Esophagus squamous epithelium (tissue), 4 donors: ENCODE data around the gene STARD5.

Experiments used
- POLR2A ChIP-seq, 4 donors: fragments of 450-650 bp; IDR thresholded peaks; one replicate each; pipeline ENCODE4 v1.6.1; 2017; ENCODE audit warnings: antibody characterized with exemption in 4 of 4, mild to moderate bottlenecking in 4 of 4, moderate library complexity in 3 of 4
- TF ChIP-seq, protein P1 (sequence below), 6 experiments: fragments of 450-650 bp in 4 of 6; fragments of 200-600 bp in 2 of 6; sonication (generic) in 2 of 6; IDR thresholded peaks; one replicate each; pipeline ENCODE4 v1.5.1; 2016 to 2019; ENCODE audit warnings: antibody characterized with exemption in 6 of 6, mild to moderate bottlenecking in 4 of 6, moderate library complexity in 4 of 6

- TF ChIP-seq, protein P1, sequence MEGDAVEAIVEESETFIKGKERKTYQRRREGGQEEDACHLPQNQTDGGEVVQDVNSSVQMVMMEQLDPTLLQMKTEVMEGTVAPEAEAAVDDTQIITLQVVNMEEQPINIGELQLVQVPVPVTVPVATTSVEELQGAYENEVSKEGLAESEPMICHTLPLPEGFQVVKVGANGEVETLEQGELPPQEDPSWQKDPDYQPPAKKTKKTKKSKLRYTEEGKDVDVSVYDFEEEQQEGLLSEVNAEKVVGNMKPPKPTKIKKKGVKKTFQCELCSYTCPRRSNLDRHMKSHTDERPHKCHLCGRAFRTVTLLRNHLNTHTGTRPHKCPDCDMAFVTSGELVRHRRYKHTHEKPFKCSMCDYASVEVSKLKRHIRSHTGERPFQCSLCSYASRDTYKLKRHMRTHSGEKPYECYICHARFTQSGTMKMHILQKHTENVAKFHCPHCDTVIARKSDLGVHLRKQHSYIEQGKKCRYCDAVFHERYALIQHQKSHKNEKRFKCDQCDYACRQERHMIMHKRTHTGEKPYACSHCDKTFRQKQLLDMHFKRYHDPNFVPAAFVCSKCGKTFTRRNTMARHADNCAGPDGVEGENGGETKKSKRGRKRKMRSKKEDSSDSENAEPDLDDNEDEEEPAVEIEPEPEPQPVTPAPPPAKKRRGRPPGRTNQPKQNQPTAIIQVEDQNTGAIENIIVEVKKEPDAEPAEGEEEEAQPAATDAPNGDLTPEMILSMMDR (IDR thresholded peaks at IDR 0.05), result no peak
- TF ChIP-seq POLR2A (IDR thresholded peaks at IDR 0.05), result no peak
Observed at GRCh38 chr15:81296186-81296585, 27.8 kb downstream of the STARD5 start.
